Stimulated activated CD4-positive, alpha-beta T cell treated with anti-CD3 and anti-CD28 coated beads, Interleukin-1b, Interleukin-23, amount 100 ng/mL, for 4 hours (primary cell): ENCODE data around the gene DNAJC4.
"Not testable (repeated sequence)": the region's sequence is repeated elsewhere in the genome, so short reads cannot be mapped to it uniquely, and the experiment has no call there.

Source experiments
- DNase-seq, 2 donors: peaks; one replicate each; pipeline ENCODE4 v3.0.0-alpha.2; 2020; ENCODE audit warnings: low read depth in 2 of 2

Gene DNAJC4

DNA sequence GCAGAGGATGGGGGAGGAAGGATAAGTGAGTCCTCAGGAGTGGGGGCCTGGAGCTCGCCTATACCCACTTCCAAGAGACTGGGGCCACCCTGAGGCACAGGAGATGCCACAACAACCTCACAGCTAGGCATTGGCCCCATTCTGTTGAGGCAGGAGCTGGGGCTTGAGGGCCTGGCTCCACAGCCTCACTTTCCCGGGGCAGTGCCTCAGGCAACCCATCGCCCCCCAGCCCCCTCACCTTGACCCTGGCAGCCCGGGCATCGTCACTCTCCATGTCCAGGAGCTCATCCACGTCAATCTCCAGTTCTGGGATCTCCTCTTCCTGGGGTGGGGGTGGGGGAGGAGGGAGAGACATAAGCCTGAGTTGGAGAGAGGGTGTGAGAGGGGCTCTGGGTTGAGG is 14.6 kb downstream of the DNAJC4 start:
- no peak for DNase-seq

- no peak for DNase-seq
Measured at GRCh38 chr11:64245401-64245796, 15.1 kb downstream of the DNAJC4 start.

DNA sequence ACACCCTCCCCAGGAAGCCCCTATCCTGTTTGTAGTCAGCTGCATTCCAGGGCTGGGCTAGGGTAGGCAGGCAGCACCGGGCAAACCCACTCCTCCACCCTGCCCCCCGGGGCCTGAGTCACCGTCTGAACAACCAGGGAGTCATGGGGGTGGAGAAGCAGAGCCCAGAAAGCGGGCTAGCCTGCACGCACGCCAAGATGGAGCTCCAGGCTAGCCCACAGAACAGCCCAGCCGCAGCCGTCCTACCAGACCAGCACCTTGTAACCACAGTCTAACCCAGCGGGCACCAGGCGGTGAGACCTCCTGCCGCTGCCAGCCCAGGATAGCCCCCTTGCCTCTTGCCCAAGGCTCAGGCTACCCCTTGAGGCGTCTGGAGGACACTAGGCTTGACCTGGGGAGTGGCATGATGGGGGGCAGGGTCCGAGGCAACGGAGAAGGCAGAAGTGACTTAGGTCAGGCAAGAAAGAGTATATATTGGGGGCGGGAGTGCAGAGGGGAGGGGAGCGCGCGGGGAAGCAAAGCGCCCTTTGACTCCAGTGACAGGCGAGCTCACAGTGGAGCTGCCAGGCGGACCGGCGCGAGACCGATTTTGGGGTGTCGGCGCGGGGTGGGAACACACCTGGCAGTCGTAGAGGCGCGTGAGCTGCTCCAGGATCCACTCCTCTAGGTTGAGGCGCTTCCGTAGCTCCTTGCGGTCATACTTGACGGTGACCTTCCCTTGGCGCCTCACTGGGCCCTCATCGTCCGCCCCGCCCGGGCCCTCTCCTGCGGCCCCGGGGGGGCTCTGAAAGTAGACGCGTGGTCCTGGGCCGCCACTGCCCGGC is 15.7 kb downstream of the DNAJC4 start:
- DNase-seq = peak; percentile 71 to 75

GRCh38 chr11:64246621-64246870 is 16.2 kb downstream of the DNAJC4 start:
- DNase-seq = not testable (repeated sequence)

DNA sequence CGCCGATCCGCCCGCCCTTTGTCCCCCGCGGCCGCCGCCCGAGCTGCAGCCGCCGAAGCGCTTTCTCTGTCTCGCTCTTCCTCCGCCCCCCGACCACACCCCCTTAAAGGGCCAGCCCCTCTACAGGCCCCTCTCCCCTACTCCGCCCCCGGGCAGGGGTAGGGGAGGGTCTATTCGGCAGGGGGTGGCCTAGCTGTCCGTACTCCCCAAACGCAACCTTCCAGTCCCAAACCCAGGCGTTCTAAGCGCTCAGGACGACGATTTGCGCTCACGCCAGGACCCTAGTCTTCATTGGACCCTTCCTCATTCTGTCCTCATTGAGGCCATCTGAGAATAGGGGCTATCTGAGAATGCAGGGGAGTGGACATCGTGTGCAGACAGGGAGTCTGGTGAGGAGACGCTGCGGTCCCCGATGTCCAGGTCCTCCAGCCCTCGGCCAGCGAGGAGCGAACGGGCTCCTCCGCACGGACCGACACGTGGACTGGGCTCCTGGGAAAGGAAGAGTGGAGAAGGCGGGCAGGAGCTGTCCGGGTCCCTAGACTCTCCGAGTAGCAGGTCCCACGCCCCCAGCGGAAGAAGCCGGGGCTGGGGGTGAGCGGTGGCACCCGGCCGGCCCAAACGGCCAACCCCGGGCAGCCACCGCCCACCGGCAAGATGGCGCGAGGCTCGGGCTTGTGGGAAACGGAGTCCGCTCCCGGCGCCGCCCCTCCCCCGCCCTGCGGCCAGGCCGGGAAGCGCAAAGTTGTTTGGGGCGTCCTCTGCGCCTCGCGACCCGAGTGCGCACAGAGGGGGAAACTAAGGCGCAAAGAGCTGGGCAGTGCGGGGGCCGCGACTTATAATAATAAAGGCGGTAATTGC is 16.8 kb downstream of the DNAJC4 start, which contains the start of gene PPP1R14B:
Gene PPP1R14B (minus strand): TSS at position 73 of the 858 bp plus-strand sequence. CDS start 270 bp downstream, outside the sequence.
- peak; percentile 72 to 85 for DNase-seq

DNA sequence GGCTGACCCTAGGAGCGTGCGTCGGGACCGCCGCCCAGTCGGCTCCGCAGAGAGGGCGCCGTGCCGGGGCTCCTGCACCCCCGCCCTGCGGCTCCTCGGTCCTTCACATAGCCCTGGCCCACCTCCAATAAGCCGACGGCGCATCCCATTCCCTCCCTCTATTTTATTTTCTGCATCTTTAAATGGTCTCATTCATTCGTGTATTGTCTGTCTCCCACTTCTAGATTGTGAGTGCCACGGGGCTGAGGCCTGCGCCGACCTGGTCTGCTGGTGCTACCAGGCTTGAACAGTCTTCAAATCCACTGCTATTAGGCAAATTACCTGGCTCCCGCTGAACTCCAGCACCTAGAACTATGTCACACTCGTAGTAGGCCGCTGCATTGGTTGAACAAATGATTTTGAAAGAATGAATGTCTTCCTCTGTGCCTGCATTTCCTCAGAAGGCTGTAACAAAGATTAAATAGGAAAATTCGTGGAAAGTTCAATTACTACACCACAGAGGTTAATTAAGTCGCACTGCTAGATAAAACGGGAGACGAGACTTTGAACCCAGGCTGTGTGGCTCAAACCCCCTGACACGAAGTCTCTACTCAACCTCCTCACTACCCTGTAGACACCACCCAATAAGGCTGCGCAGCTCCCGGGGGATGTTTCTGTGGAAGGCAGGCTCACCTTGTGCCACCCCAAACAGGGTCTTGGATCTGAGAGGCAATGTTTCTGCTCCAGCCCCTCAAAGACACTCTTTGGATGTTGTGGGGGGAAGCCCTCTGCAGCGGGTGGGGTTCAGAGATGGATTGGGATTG is 17.6 kb downstream of the DNAJC4 start:
- DNase-seq = no peak

- no peak for DNase-seq
Measured at GRCh38 chr11:64248578-64248977, 18.2 kb downstream of the DNAJC4 start.

DNA sequence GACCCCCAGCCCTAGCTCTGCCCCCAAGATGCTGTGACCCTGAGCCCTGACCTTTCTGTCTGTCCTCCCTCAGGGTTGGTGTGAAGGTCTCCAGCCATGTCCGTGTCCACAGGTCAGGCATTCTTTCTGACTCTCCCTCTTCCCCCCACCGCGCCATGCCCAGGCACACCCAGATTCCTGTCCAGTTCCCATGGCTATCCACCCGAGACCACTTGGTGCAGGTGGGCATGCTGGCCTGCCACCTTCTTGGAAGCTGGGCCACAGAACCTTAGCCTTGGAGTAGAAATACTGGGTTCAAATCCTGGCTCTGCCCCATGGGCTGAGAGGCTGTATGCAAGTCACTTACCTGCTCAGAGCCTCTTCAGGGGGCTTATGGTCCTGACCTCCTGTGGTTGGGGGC is 18.7 kb downstream of the DNAJC4 start:
- no peak for DNase-seq

GRCh38 chr11:64249563-64250414 is 19.4 kb downstream of the DNAJC4 start:
- no peak for DNase-seq

DNA sequence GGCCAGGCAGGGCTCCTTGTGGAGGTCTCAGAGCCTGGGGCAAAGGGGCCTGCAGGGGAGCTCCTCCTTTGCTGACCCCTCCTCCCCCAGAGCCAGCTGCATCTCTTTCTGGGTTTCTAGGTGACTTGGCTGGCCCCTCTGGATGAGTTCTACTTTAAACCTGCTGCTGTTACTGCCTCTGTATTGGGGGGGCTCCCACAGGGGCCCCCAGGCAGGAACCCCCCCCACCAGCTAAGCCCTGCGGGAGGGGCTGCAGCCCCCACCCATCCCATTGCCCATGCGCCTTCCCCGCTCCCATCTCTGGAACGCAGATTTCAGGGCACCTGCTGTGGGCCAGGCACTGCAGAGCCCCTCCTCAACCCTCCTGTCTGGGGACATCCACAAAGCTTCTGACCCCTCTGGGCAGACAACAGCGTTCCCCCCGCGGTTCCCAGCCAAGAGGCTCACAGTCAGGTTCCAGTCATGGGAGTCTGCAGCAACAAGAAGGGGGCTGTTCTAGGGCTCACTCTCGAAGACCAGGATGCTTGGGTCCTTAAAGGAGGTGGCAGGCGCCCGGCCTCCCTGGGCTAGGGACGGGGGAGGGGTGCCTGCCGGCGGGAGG is 20.2 kb downstream of the DNAJC4 start:
- no peak for DNase-seq

- DNase-seq = peak; percentile 61 to 68
Measured at GRCh38 chr11:64251016-64251752, 20.8 kb downstream of the DNAJC4 start, which contains the start of gene PLCB3. TSS of gene PLCB3 (plus strand) at chr11:64251530. CDS start at chr11:64251650, 120 bp downstream.

DNA sequence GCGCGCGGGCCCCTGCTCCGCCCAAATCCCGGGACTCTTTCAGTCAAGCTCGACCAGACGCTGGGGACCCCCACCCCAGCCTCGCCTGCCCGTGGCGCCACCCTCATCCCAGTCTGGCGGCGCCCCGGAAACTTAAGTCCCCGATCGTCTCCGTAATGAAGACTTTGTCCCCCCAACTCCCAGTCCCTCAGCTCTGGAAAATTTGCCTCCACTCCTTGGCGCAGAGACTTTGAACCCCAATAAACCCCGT is 21.3 kb downstream of the DNAJC4 start:
- DNase-seq = no peak

- no peak for DNase-seq
Measured at GRCh38 chr11:64252003-64252872, 21.9 kb downstream of the DNAJC4 start.

GRCh38 chr11:64253043-64253442 is 22.7 kb downstream of the DNAJC4 start:
- DNase-seq = no peak

DNA sequence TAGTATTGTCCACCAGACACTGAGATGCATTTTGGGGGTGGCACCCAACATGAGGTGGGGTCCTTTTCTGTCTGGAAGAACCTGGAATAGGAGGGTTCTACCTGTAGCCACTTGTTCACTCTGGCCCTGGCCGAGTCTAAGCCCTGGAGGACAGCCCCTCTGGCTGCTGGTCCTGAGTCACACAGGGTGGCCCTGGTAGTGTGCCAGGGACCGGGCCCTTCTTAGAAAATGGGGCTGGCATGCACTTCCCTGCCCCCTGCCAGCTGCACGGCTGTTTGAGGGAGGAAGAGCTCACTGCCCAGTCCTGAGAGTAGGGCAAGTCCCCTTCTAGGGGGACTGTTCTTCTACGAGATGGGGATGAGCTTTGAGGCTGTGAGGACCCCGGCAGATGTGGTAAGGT is 23.1 kb downstream of the DNAJC4 start:
- no peak for DNase-seq

- no peak for DNase-seq
Measured at GRCh38 chr11:64254326-64254725, 24.0 kb downstream of the DNAJC4 start.

DNA sequence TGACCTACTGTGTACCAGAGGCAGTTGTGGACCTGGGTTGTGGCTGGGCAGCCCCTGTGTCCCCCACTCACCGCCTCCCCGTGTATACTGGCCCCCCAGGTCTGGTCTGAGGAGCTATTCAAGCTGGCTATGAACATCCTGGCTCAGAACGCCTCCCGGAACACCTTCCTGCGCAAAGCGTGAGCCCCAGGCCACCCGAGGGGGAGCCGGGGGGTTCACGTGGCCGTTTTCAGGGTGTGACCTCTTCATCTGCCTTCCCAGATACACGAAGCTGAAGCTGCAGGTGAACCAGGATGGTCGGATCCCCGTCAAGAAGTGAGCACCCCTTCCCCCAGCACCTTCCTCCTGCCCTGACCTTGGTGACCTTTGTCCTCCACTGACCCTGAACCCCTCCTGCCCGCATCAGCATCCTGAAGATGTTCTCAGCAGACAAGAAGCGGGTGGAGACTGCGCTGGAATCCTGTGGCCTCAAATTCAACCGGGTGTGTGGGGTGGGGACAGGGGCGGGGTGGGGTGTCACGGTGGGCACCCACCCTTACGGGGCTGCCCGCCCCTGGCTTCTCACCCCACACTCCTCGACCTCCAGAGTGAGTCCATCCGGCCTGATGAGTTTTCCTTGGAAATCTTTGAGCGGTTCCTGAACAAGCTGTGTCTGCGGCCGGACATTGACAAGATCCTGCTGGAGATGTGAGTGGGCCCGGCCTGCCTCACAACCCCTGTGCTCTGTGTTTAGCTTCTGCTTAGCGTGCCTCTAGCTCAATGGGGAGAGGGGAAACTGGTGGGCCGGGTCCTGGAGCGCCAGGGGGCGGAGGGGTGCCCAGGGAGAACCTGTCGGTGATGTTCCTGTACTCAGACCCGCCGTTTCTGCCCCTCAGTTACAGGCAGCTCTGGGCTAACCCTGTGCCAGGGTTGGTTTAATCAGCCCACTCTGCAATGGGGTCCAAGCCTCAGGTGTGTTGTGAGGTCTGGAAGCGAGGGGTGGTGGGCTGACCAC is 25.1 kb downstream of the DNAJC4 start:
- no peak for DNase-seq

DNA sequence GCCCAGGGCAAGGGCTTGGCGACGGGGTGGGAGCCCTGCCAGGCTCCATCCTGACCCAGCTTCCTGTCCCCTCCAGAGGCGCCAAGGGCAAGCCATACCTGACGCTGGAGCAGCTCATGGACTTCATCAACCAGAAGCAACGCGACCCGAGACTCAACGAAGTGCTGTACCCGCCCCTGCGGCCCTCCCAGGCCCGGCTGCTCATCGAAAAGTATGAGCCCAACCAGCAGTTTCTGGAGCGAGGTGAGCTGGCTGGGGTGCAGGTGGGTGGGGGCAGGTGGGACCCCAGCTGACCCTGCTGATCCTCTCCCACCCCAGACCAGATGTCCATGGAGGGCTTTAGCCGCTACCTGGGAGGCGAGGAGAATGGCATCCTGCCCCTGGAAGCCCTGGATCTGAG is 26.0 kb downstream of the DNAJC4 start:
- DNase-seq = no peak
